Measurements from ENCODE around the gene NTM.

NTM gene

GRCh38 chr11:131642756-131643531 lies 272.5 kb downstream of the NTM start:
- DNase-seq (ENCODE audit: low read depth in 2 of 2): no peak

GRCh38 chr11:131644204-131644795 lies 273.9 kb downstream of the NTM start:
- no peak for DNase-seq (ENCODE audit: low read depth in 2 of 2)

GRCh38 chr11:131645237-131645636 lies 274.8 kb downstream of the NTM start:
- DNase-seq (ENCODE audit: low read depth in 2 of 2): no peak

- no peak for DNase-seq (ENCODE audit: low read depth in 2 of 2)
Measured at GRCh38 chr11:131649856-131650255, 279.4 kb downstream of the NTM start.

GRCh38 chr11:131652231-131652630 lies 281.8 kb downstream of the NTM start:
- DNase-seq (ENCODE audit: low read depth in 2 of 2): no peak

- no peak for DNase-seq (ENCODE audit: low read depth in 2 of 2)
Measured at GRCh38 chr11:131653260-131653659, 282.8 kb downstream of the NTM start.

- no peak for DNase-seq (ENCODE audit: low read depth in 2 of 2)
Measured at GRCh38 chr11:131654849-131655248, 284.4 kb downstream of the NTM start.

GRCh38 chr11:131656179-131656838 lies 285.9 kb downstream of the NTM start:
- DNase-seq (ENCODE audit: low read depth in 2 of 2): no peak

- DNase-seq (ENCODE audit: low read depth in 2 of 2): no peak
Measured at GRCh38 chr11:131656839-131657211, 286.4 kb downstream of the NTM start.

- DNase-seq (ENCODE audit: low read depth in 2 of 2): no peak
Measured at GRCh38 chr11:131658414-131658813, 288.0 kb downstream of the NTM start.

GRCh38 chr11:131658952-131659351 lies 288.5 kb downstream of the NTM start:
- DNase-seq (ENCODE audit: low read depth in 2 of 2): no peak

- DNase-seq (ENCODE audit: low read depth in 2 of 2): no peak
Measured at GRCh38 chr11:131659931-131660330, 289.5 kb downstream of the NTM start.

- no peak for DNase-seq (ENCODE audit: low read depth in 2 of 2)
Measured at GRCh38 chr11:131661132-131661531, 290.7 kb downstream of the NTM start.

GRCh38 chr11:131662317-131662972 lies 292.0 kb downstream of the NTM start:
- DNase-seq (ENCODE audit: low read depth in 2 of 2): no peak

GRCh38 chr11:131662993-131663392 lies 292.6 kb downstream of the NTM start:
- no peak for DNase-seq (ENCODE audit: low read depth in 2 of 2)

GRCh38 chr11:131663405-131664200 lies 293.2 kb downstream of the NTM start:
- no peak for DNase-seq (ENCODE audit: low read depth in 2 of 2)

GRCh38 chr11:131664293-131664692 lies 293.9 kb downstream of the NTM start:
- DNase-seq (ENCODE audit: low read depth in 2 of 2): no peak

GRCh38 chr11:131664816-131665215 lies 294.4 kb downstream of the NTM start:
- DNase-seq (ENCODE audit: low read depth in 2 of 2): no peak

- no peak for DNase-seq (ENCODE audit: low read depth in 2 of 2)
Measured at GRCh38 chr11:131665344-131665968, 295.0 kb downstream of the NTM start.

- no peak for DNase-seq (ENCODE audit: low read depth in 2 of 2)
Measured at GRCh38 chr11:131666006-131666405, 295.6 kb downstream of the NTM start.

- DNase-seq (ENCODE audit: low read depth in 2 of 2): no peak
Measured at GRCh38 chr11:131666617-131667016, 296.2 kb downstream of the NTM start.
